ENCODE results near the gene KCTD1. TPM values are rescaled to one million over a fixed set of nuclear protein-coding genes. Genes with fewer than 3 reads are reported as not detected.

KCTD1 gene
- total and polyA plus RNA-seq, 2 donors (not counting 1 experiment from before 2014, with no cell fraction given): 4.2 to 8.4 TPM

GRCh38 chr18:26483633-26484032 is 64.7 kb downstream of the KCTD1 start:
- no peaks in the 10 kb centered on the region for H3K79me2 ChIP-seq (ENCODE audit: control insufficient read depth, insufficient read depth, low read length)
- TF ChIP-seq CTCF (conservative IDR thresholded peaks at IDR 0.05 in 1 of 2, IDR thresholded peaks at IDR 0.05 in 1 of 2; ENCODE audit: low read depth in 1 of 2, low read length in 2 of 2) (no peak), EZH2 (IDR thresholded peaks at IDR 0.05; ENCODE audit: low read length, missing control alignments) (no peak)
- no peaks in the 10 kb centered on the region for H3K9me3 ChIP-seq (ENCODE audit: control insufficient read depth, insufficient read depth, low read depth, low read length)
- H3K4me3 ChIP-seq (replicated peaks in 1 of 4; ENCODE audit: control extremely low read depth in 1 of 4, insufficient read depth in 1 of 4, low read depth in 3 of 4, low read length in 4 of 4): no peak overlapping the region
- H2AFZ ChIP-seq (ENCODE audit: low read length): no peak overlapping the region
- H3K27ac ChIP-seq (ENCODE audit: insufficient read depth, low read length): no peak overlapping the region
- H3K4me2 ChIP-seq (ENCODE audit: extremely low read depth, insufficient read depth, low read length): no peak overlapping the region
- H3K9ac ChIP-seq (ENCODE audit: insufficient read depth, low read length): no peak overlapping the region
- H4K20me1 ChIP-seq (ENCODE audit: control insufficient read depth, extremely low read depth, insufficient read depth, low read length): no peaks in the 10 kb centered on the region
- H3K27me3 ChIP-seq (ENCODE audit: control insufficient read depth, insufficient read depth, low read length): no peaks in the 10 kb centered on the region
- DNase-seq (ENCODE audit: low read depth in 2 of 2): no peak
- H3K4me1 ChIP-seq (ENCODE audit: control insufficient read depth, extremely low read depth, insufficient read depth, low read length): peaks cover 11% of the 10 kb centered on the region
- H3K36me3 ChIP-seq (ENCODE audit: control insufficient read depth, insufficient read depth, low read length): no peaks in the 10 kb centered on the region

GRCh38 chr18:26482569-26482968 is 65.8 kb downstream of the KCTD1 start:
- Histone ChIP-seq H3K4me2 (ENCODE audit: extremely low read depth, insufficient read depth, low read length) (no peak overlapping the region), H3K27ac (ENCODE audit: insufficient read depth, low read length) (no peak overlapping the region), H3K9me3 (ENCODE audit: control insufficient read depth, insufficient read depth, low read depth, low read length) (no peaks in the 10 kb centered on the region), H3K4me3 (replicated peaks in 1 of 4; ENCODE audit: control extremely low read depth in 1 of 4, insufficient read depth in 1 of 4, low read depth in 3 of 4, low read length in 4 of 4) (no peak overlapping the region), H3K4me1 (ENCODE audit: control insufficient read depth, extremely low read depth, insufficient read depth, low read length) (peaks cover 11% of the 10 kb centered on the region), H3K27me3 (ENCODE audit: control insufficient read depth, insufficient read depth, low read length) (no peaks in the 10 kb centered on the region), H3K79me2 (ENCODE audit: control insufficient read depth, insufficient read depth, low read length) (no peaks in the 10 kb centered on the region), H2AFZ (ENCODE audit: low read length) (no peak overlapping the region), H3K9ac (ENCODE audit: insufficient read depth, low read length) (no peak overlapping the region), H4K20me1 (ENCODE audit: control insufficient read depth, extremely low read depth, insufficient read depth, low read length) (no peaks in the 10 kb centered on the region), H3K36me3 (ENCODE audit: control insufficient read depth, insufficient read depth, low read length) (no peaks in the 10 kb centered on the region)
- no peak for DNase-seq (ENCODE audit: low read depth in 2 of 2)
- no peak for TF ChIP-seq EZH2 (IDR thresholded peaks at IDR 0.05; ENCODE audit: low read length, missing control alignments)
- TF ChIP-seq CTCF (conservative IDR thresholded peaks at IDR 0.05 in 1 of 2, IDR thresholded peaks at IDR 0.05 in 1 of 2; ENCODE audit: low read depth in 1 of 2, low read length in 2 of 2): no peak

GRCh38 chr18:26480897-26481795 is 67.2 kb downstream of the KCTD1 start:
- Histone ChIP-seq H3K4me2 (ENCODE audit: extremely low read depth, insufficient read depth, low read length) (peak overlapping the region; percentile 60), H3K4me1 (ENCODE audit: control insufficient read depth, extremely low read depth, insufficient read depth, low read length) (peaks cover 11% of the 10 kb centered on the region), H3K9ac (ENCODE audit: insufficient read depth, low read length) (no peak overlapping the region), H3K36me3 (ENCODE audit: control insufficient read depth, insufficient read depth, low read length) (no peaks in the 10 kb centered on the region), H3K4me3 (replicated peaks in 1 of 4; ENCODE audit: control extremely low read depth in 1 of 4, insufficient read depth in 1 of 4, low read depth in 3 of 4, low read length in 4 of 4) (no peak overlapping the region), H4K20me1 (ENCODE audit: control insufficient read depth, extremely low read depth, insufficient read depth, low read length) (no peaks in the 10 kb centered on the region), H2AFZ (ENCODE audit: low read length) (no peak overlapping the region), H3K27me3 (ENCODE audit: control insufficient read depth, insufficient read depth, low read length) (no peaks in the 10 kb centered on the region), H3K27ac (ENCODE audit: insufficient read depth, low read length) (peak overlapping the region; percentile 49), H3K79me2 (ENCODE audit: control insufficient read depth, insufficient read depth, low read length) (no peaks in the 10 kb centered on the region), H3K9me3 (ENCODE audit: control insufficient read depth, insufficient read depth, low read depth, low read length) (no peaks in the 10 kb centered on the region)
- TF ChIP-seq EZH2 (IDR thresholded peaks at IDR 0.05; ENCODE audit: low read length, missing control alignments) (no peak), CTCF (conservative IDR thresholded peaks at IDR 0.05 in 1 of 2, IDR thresholded peaks at IDR 0.05 in 1 of 2; ENCODE audit: low read depth in 1 of 2, low read length in 2 of 2) (no peak)
- peak; percentile 89 to 99 for DNase-seq (ENCODE audit: low read depth in 2 of 2)

Data from fibroblast of lung (primary cell).